Posterior vena cava (tissue), 2 donors: ENCODE results near the gene CCDC54. TPM values are rescaled to one million over a fixed set of nuclear protein-coding genes. Genes with fewer than 3 reads are reported as not detected.

ENCODE experiments used
- DNase-seq: peaks from one replicate; pipeline ENCODE4 v3.0.0-alpha.2; 2020; ENCODE audit warnings: low spot score
- intact Hi-C, 2 donors: fragments of 100-400 bp; cut with DNase I; formaldehyde crosslinking; loops; one replicate each; pipeline versions ENCODE4 v1.14.1 to v1.14.2; 2022 to 2023
- total RNA-seq, 2 donors: library from RNA; stranded (reverse); fragmentation: NEBNext Ultra II Directional; extraction: Animal tissue kit (Norgen Biotek cat#: 25700); gene quantifications; one replicate each; pipeline ENCODE4 v1.2.1, GENCODE V29; 2021
- donor health status: DM: yes; HTN: yes; CAD: no.
- donor health status: DM: yes; HTN: yes; CAD: no.

CCDC54 gene
- total RNA-seq, 2 donors from 2014 or later: not detected

DNA sequence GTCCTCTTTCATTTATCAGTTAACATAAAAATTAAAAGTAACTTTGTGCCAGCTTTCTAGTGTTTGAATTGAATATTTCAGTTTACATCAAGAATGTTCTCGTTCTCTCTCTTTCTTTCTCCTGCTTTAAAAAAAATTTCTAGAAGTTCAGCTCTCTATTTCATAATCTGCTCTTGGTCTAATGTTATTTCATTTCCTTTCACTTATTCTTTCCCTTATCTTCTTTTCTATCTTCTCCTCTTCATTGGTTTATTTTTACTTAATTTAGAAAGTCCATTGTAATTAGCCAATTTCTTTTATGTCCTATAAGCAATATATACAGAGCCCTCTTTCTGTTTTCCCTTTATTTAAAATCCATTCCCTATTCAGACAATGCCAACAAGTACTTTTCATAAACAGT is 44.6 kb downstream of the CCDC54 start:
- no peak for DNase-seq
- intact Hi-C loops: loop anchor here in 1 of 2 donors (10.0 kb wide), 1 partner anchor 177 kb away; no protein-coding TSS in a partner anchor

DNA sequence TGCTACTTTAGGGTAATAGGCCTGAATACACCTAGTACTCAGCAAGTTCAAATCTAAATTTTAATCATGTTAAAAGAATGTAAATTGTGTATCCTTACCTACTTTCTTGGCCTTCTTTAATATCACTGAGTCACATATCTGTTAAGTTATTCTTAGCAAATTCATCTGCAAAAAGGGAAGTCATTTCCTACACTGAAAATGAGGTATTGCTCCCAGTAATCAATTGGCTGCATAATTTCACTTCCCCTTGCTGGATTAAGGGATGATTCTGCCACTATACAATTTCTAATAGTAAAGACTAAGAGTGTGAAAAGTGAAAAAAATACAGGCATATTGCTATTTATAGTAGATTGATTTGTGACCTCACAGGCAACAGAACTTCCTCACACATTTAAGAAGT is 47.8 kb downstream of the CCDC54 start:
- DNase-seq: no peak
- intact Hi-C loops: loop anchor here in 1 of 2 donors (10.0 kb wide), 1 partner anchor 180 kb away; no protein-coding TSS in a partner anchor

DNA sequence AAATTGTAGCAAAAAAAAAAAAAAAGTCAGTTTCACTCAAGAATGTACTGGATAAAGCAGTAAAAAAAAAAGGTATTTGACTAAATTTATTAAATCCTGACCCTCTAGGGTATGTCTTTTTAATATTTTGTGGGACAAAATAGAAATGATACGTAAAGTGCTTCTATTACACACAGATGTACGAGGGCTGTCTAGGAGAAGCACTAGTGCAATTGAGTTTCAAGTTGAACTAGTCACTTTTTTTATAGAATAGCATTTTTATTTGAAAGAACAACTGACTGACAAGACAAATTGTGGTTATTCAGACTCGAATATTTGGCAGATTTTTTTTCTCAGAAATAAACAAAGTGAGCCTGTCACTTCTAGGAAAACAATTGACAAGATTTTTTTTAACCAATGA is 49.0 kb downstream of the CCDC54 start:
- DNase-seq: no peak

More for the DNA sequence above, 49.0 kb downstream of the CCDC54 start:
- intact Hi-C loops: loop anchor here in 1 of 2 donors (10.0 kb wide), 1 partner anchor 181 kb away; no protein-coding TSS in a partner anchor

Other genes starting within 250 kb of the CCDC54 start
- gene BBX, start 145.5 kb downstream of the CCDC54 start, total RNA-seq: 10 to 100 TPM; 62.4 to 66.6 TPM